ENCODE results near the gene SGK2. TPM values are rescaled to one million over a fixed set of nuclear protein-coding genes. Genes with fewer than 3 reads are reported as not detected.

Gene SGK2
- total RNA-seq, 1 donor from 2014 or later = 0.54 TPM

GRCh38 chr20:43533060-43533459 is 25.8 kb upstream of the SGK2 start:
- no peaks in the 10 kb centered on the region for H3K36me3 ChIP-seq (ENCODE audit: control insufficient read depth, insufficient read depth, low read length)
- TF ChIP-seq, protein P1, sequence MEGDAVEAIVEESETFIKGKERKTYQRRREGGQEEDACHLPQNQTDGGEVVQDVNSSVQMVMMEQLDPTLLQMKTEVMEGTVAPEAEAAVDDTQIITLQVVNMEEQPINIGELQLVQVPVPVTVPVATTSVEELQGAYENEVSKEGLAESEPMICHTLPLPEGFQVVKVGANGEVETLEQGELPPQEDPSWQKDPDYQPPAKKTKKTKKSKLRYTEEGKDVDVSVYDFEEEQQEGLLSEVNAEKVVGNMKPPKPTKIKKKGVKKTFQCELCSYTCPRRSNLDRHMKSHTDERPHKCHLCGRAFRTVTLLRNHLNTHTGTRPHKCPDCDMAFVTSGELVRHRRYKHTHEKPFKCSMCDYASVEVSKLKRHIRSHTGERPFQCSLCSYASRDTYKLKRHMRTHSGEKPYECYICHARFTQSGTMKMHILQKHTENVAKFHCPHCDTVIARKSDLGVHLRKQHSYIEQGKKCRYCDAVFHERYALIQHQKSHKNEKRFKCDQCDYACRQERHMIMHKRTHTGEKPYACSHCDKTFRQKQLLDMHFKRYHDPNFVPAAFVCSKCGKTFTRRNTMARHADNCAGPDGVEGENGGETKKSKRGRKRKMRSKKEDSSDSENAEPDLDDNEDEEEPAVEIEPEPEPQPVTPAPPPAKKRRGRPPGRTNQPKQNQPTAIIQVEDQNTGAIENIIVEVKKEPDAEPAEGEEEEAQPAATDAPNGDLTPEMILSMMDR (IDR thresholded peaks at IDR 0.05; ENCODE audit: insufficient read depth, low read length, poor library complexity, severe bottlenecking) = no peak
- H3K4me3 ChIP-seq (ENCODE audit: low read depth, low read length) = no peak overlapping the region
- H3K27me3 ChIP-seq (ENCODE audit: control insufficient read depth, insufficient read depth, low read length) = no peaks in the 10 kb centered on the region
- DNase-seq (ENCODE audit: low read depth) = no peak

GRCh38 chr20:43534016-43534415 is 24.8 kb upstream of the SGK2 start:
- Histone ChIP-seq H3K4me3 (ENCODE audit: low read depth, low read length) (no peak overlapping the region), H3K27me3 (ENCODE audit: control insufficient read depth, insufficient read depth, low read length) (no peaks in the 10 kb centered on the region), H3K36me3 (ENCODE audit: control insufficient read depth, insufficient read depth, low read length) (no peaks in the 10 kb centered on the region)
- DNase-seq (ENCODE audit: low read depth) = no peak
- TF ChIP-seq, protein P1 (IDR thresholded peaks at IDR 0.05; ENCODE audit: insufficient read depth, low read length, poor library complexity, severe bottlenecking) = no peak

DNA sequence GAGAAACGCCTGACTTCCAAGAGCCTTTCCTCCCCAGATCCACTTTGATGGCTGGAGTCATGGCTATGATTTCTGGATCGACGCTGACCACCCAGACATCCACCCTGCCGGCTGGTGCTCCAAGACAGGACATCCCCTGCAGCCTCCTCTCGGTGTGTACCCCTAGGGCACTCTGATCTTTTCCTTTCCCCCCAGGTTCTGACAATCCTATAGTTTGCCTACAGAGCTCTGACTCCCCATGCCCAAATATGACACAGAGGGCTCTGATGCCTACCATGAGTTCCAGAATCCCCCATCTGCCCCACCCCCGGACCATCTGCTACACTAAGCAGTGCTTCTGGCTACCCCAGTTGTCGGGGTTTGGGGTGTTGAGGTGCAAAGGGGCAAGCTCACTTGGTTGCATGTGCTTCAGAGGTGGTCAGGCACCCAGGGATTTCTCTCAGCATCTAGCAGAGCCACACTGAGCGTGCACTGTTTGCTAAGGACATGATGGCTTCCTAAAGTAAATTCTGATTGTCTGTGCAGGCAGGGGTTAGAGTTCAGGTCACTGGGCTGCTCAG is 24.0 kb upstream of the SGK2 start:
- Histone ChIP-seq H3K27me3 (ENCODE audit: control insufficient read depth, insufficient read depth, low read length) (no peaks in the 10 kb centered on the region), H3K4me3 (ENCODE audit: low read depth, low read length) (no peak overlapping the region), H3K36me3 (ENCODE audit: control insufficient read depth, insufficient read depth, low read length) (no peaks in the 10 kb centered on the region)
- TF ChIP-seq, protein P1 (IDR thresholded peaks at IDR 0.05; ENCODE audit: insufficient read depth, low read length, poor library complexity, severe bottlenecking) = no peak
- DNase-seq (ENCODE audit: low read depth) = no peak

GRCh38 chr20:43535370-43536004 is 23.3 kb upstream of the SGK2 start:
- Histone ChIP-seq H3K27me3 (ENCODE audit: control insufficient read depth, insufficient read depth, low read length) (no peaks in the 10 kb centered on the region), H3K36me3 (ENCODE audit: control insufficient read depth, insufficient read depth, low read length) (no peaks in the 10 kb centered on the region), H3K4me3 (ENCODE audit: low read depth, low read length) (no peak overlapping the region)
- no peak for DNase-seq (ENCODE audit: low read depth)
- TF ChIP-seq, protein P1 (IDR thresholded peaks at IDR 0.05; ENCODE audit: insufficient read depth, low read length, poor library complexity, severe bottlenecking) = no peak

- Histone ChIP-seq H3K36me3 (ENCODE audit: control insufficient read depth, insufficient read depth, low read length) (no peaks in the 10 kb centered on the region), H3K27me3 (ENCODE audit: control insufficient read depth, insufficient read depth, low read length) (no peaks in the 10 kb centered on the region), H3K4me3 (ENCODE audit: low read depth, low read length) (no peak overlapping the region)
- no peak for DNase-seq (ENCODE audit: low read depth)
- TF ChIP-seq, protein P1 (IDR thresholded peaks at IDR 0.05; ENCODE audit: insufficient read depth, low read length, poor library complexity, severe bottlenecking) = no peak
Measured at GRCh38 chr20:43536041-43536816, 22.6 kb upstream of the SGK2 start.

All from kidney epithelial cell (primary cell).